Measurements from ENCODE around the gene SPECC1L.
A peak's percentile ranks its signal among the peaks of the same experiment; 100 is the strongest.

The SPECC1L gene

GRCh38 chr22:24441406-24442351, 171.0 kb downstream of the SPECC1L start:
- H3K27ac ChIP-seq (ENCODE audit: low read length): peak overlapping the region; percentile 36; the same call in 1 of the 2 replicates
- no peak for ATAC-seq (ENCODE audit: insufficient read depth, low read depth)
- 0 out of 2 replicates have a peak, but pooled peaks cover 5% of the 10 kb centered on the region for H3K79me2 ChIP-seq (ENCODE audit: insufficient read depth, low read length)
- no peaks in the 10 kb centered on the region for H3K9me3 ChIP-seq (ENCODE audit: insufficient read depth, low read length, severe bottlenecking)
- H3K4me3 ChIP-seq (ENCODE audit: low read depth in 1 of 2, low read length in 2 of 2): no peak overlapping the region
- H4K20me1 ChIP-seq (ENCODE audit: insufficient read depth, low read length): no peaks in the 10 kb centered on the region
- TF ChIP-seq EZH2 (IDR thresholded peaks at IDR 0.05; ENCODE audit: borderline replicate concordance, low read depth, low read length, severe bottlenecking): no peak
- TF ChIP-seq, protein P1, sequence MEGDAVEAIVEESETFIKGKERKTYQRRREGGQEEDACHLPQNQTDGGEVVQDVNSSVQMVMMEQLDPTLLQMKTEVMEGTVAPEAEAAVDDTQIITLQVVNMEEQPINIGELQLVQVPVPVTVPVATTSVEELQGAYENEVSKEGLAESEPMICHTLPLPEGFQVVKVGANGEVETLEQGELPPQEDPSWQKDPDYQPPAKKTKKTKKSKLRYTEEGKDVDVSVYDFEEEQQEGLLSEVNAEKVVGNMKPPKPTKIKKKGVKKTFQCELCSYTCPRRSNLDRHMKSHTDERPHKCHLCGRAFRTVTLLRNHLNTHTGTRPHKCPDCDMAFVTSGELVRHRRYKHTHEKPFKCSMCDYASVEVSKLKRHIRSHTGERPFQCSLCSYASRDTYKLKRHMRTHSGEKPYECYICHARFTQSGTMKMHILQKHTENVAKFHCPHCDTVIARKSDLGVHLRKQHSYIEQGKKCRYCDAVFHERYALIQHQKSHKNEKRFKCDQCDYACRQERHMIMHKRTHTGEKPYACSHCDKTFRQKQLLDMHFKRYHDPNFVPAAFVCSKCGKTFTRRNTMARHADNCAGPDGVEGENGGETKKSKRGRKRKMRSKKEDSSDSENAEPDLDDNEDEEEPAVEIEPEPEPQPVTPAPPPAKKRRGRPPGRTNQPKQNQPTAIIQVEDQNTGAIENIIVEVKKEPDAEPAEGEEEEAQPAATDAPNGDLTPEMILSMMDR (IDR thresholded peaks at IDR 0.05; ENCODE audit: borderline replicate concordance, extremely low read depth, low read length, poor library complexity, severe bottlenecking): no peak
- H3K27me3 ChIP-seq (ENCODE audit: insufficient read depth, low read length, poor library complexity): no peaks in the 10 kb centered on the region
- no peak overlapping the region for H2AFZ ChIP-seq (ENCODE audit: low read depth, low read length)
- H3K9ac ChIP-seq (ENCODE audit: low read depth, low read length): no peak overlapping the region
- H3K4me2 ChIP-seq (ENCODE audit: insufficient read depth, low read length): no peak overlapping the region
- peaks cover 29% of the 10 kb centered on the region for H3K36me3 ChIP-seq (ENCODE audit: insufficient read depth, low read length)
- peaks cover 24% of the 10 kb centered on the region for H3K4me1 ChIP-seq (ENCODE audit: insufficient read depth, low read length)
- DNase-seq: no peak

- Histone ChIP-seq H3K36me3 (ENCODE audit: insufficient read depth, low read length) (peaks cover 29% of the 10 kb centered on the region), H3K27ac (ENCODE audit: low read length) (peak overlapping the region; percentile 36; the same call in 1 of the 2 replicates), H3K4me3 (ENCODE audit: low read depth in 1 of 2, low read length in 2 of 2) (no peak overlapping the region), H3K4me2 (ENCODE audit: insufficient read depth, low read length) (no peak overlapping the region), H2AFZ (ENCODE audit: low read depth, low read length) (no peak overlapping the region), H3K27me3 (ENCODE audit: insufficient read depth, low read length, poor library complexity) (no peaks in the 10 kb centered on the region), H3K9me3 (ENCODE audit: insufficient read depth, low read length, severe bottlenecking) (no peaks in the 10 kb centered on the region), H3K79me2 (ENCODE audit: insufficient read depth, low read length) (0 out of 2 replicates have a peak, but pooled peaks cover 2% of the 10 kb centered on the region), H3K9ac (ENCODE audit: low read depth, low read length) (no peak overlapping the region), H4K20me1 (ENCODE audit: insufficient read depth, low read length) (no peaks in the 10 kb centered on the region), H3K4me1 (ENCODE audit: insufficient read depth, low read length) (peaks cover 18% of the 10 kb centered on the region)
- DNase-seq (no peak), ATAC-seq (ENCODE audit: insufficient read depth, low read depth) (no peak)
- TF ChIP-seq, protein P1 (IDR thresholded peaks at IDR 0.05; ENCODE audit: borderline replicate concordance, extremely low read depth, low read length, poor library complexity, severe bottlenecking): no peak
- TF ChIP-seq EZH2 (IDR thresholded peaks at IDR 0.05; ENCODE audit: borderline replicate concordance, low read depth, low read length, severe bottlenecking): no peak
Measured at GRCh38 chr22:24442352-24442744, 171.7 kb downstream of the SPECC1L start.

- H3K4me1 ChIP-seq (ENCODE audit: insufficient read depth, low read length): peaks cover 4% of the 10 kb centered on the region
- H3K4me3 ChIP-seq (ENCODE audit: low read depth in 1 of 2, low read length in 2 of 2): no peak overlapping the region
Measured at GRCh38 chr22:24443668-24444067, 173.0 kb downstream of the SPECC1L start.

More at GRCh38 chr22:24443668-24444067, 173.0 kb downstream of the SPECC1L start:
- H3K9me3 ChIP-seq (ENCODE audit: insufficient read depth, low read length, severe bottlenecking): no peaks in the 10 kb centered on the region
- H3K79me2 ChIP-seq (ENCODE audit: insufficient read depth, low read length): 0 out of 2 replicates have a peak, but pooled peaks cover 2% of the 10 kb centered on the region
- H4K20me1 ChIP-seq (ENCODE audit: insufficient read depth, low read length): no peaks in the 10 kb centered on the region
- DNase-seq (no peak), ATAC-seq (ENCODE audit: insufficient read depth, low read depth) (no peak)
- H3K4me2 ChIP-seq (ENCODE audit: insufficient read depth, low read length): no peak overlapping the region
- H2AFZ ChIP-seq (ENCODE audit: low read depth, low read length): no peak overlapping the region
- H3K27me3 ChIP-seq (ENCODE audit: insufficient read depth, low read length, poor library complexity): no peaks in the 10 kb centered on the region
- no peak overlapping the region for H3K27ac ChIP-seq (ENCODE audit: low read length)
- peaks cover 29% of the 10 kb centered on the region for H3K36me3 ChIP-seq (ENCODE audit: insufficient read depth, low read length)
- no peak overlapping the region for H3K9ac ChIP-seq (ENCODE audit: low read depth, low read length)
- TF ChIP-seq, protein P1 (IDR thresholded peaks at IDR 0.05; ENCODE audit: borderline replicate concordance, extremely low read depth, low read length, poor library complexity, severe bottlenecking): no peak
- TF ChIP-seq EZH2 (IDR thresholded peaks at IDR 0.05; ENCODE audit: borderline replicate concordance, low read depth, low read length, severe bottlenecking): no peak
